ENCODE data around the gene USHBP1. TPM values are rescaled to one million over a fixed set of nuclear protein-coding genes. Genes with fewer than 3 reads are reported as not detected.
A peak's percentile ranks its signal among the peaks of the same experiment; 100 is the strongest.

Gene USHBP1
- total RNA-seq, 1 donor from 2014 or later, result 7.6 TPM

GRCh38 chr19:17229890-17230289, 34.7 kb downstream of the USHBP1 start:
- DNase-seq (ENCODE audit: missing footprints), result no peak
- intact Hi-C loops (cut with DNase I), result loop anchor here (5.0 kb wide), 1 partner anchor 153 kb away; the partner anchor contains the start of genes HAUS8 and MYO9B
- no peak for ATAC-seq

GRCh38 chr19:17227798-17228367, 36.7 kb downstream of the USHBP1 start:
- DNase-seq (ENCODE audit: missing footprints) (no peak), ATAC-seq (no peak)
- intact Hi-C loops (cut with DNase I), result loop anchor here (5.0 kb wide), 1 partner anchor 151 kb away; the partner anchor contains the start of genes HAUS8 and MYO9B

- DNase-seq (ENCODE audit: missing footprints), result peak; percentile 100
- intact Hi-C loops (cut with DNase I), result loop anchor here (1.0 to 5.0 kb wide), 2 partner anchors 20 to 149 kb away; partner anchors contain the start of genes HAUS8 and MYO9B
- peak; percentile 98 for ATAC-seq
Observed at GRCh38 chr19:17226002-17226933, 38.3 kb downstream of the USHBP1 start, which contains the start of gene OCEL1. TSS of gene OCEL1 (plus strand) at chr19:17226226. CDS start at chr19:17226248, 22 bp downstream.

GRCh38 chr19:17225053-17225452, 39.5 kb downstream of the USHBP1 start:
- no peak for DNase-seq (ENCODE audit: missing footprints)
- intact Hi-C loops (cut with DNase I), result loop anchor here (5.0 kb wide), 1 partner anchor 148 kb away; the partner anchor contains the start of genes HAUS8 and MYO9B
- ATAC-seq, result no peak

- ATAC-seq, result no peak
- intact Hi-C loops (cut with DNase I), result no loop called here
- no peak for DNase-seq (ENCODE audit: missing footprints)
Observed at GRCh38 chr19:17220207-17220758, 44.3 kb downstream of the USHBP1 start.

- intact Hi-C loops (cut with DNase I), result no loop called here
- ATAC-seq (no peak), DNase-seq (ENCODE audit: missing footprints) (no peak)
Observed at GRCh38 chr19:17219286-17219685, 45.3 kb downstream of the USHBP1 start.

- DNase-seq (ENCODE audit: missing footprints), result no peak
- intact Hi-C loops (cut with DNase I), result no loop called here
- ATAC-seq, result no peak
Observed at GRCh38 chr19:17216058-17216670, 48.4 kb downstream of the USHBP1 start.

GRCh38 chr19:17215127-17215971, 49.2 kb downstream of the USHBP1 start, which contains the start of gene USE1:
TSS of gene USE1 (plus strand) at chr19:17215357. CDS start at chr19:17215406, 49 bp downstream.
- DNase-seq (ENCODE audit: missing footprints), result peak; percentile 96
- intact Hi-C loops (cut with DNase I), result loop anchor here (1.0 kb wide), 2 partner anchors 52 to 122 kb away; partner anchors contain the start of genes BABAM1 and GTPBP3
- peak; percentile 97 for ATAC-seq

- no peak for ATAC-seq
- no peak for DNase-seq (ENCODE audit: missing footprints)
- intact Hi-C loops (cut with DNase I), result loop anchor here (1.0 kb wide), 2 partner anchors 53 to 123 kb away; partner anchors contain the start of genes BABAM1 and GTPBP3
Observed at GRCh38 chr19:17214508-17215126, 49.9 kb downstream of the USHBP1 start.

- DNase-seq (ENCODE audit: missing footprints), result no peak
- intact Hi-C loops (cut with DNase I), result no loop called here
- no peak for ATAC-seq
Observed at GRCh38 chr19:17213334-17213733, 51.2 kb downstream of the USHBP1 start.

GRCh38 chr19:17211547-17212446, 52.7 kb downstream of the USHBP1 start:
- intact Hi-C loops (cut with DNase I), result no loop called here
- ATAC-seq, result no peak
- DNase-seq (ENCODE audit: missing footprints), result no peak

- no peak for DNase-seq (ENCODE audit: missing footprints)
- no peak for ATAC-seq
- intact Hi-C loops (cut with DNase I), result no loop called here
Observed at GRCh38 chr19:17210296-17210695, 54.2 kb downstream of the USHBP1 start.

- ATAC-seq (no peak), DNase-seq (ENCODE audit: missing footprints) (no peak)
- intact Hi-C loops (cut with DNase I), result no loop called here
Observed at GRCh38 chr19:17209126-17210036, 55.2 kb downstream of the USHBP1 start.

GRCh38 chr19:17206736-17207581, 57.6 kb downstream of the USHBP1 start:
- intact Hi-C loops (cut with DNase I), result no loop called here
- ATAC-seq (no peak), DNase-seq (ENCODE audit: missing footprints) (no peak)
